Memory B cell (primary cell): ENCODE data around the gene IQCC.

Experiments
- ATAC-seq: fragments of 150-1000 bp; cut with Tn5 transposase; 2 replicates; pipeline ENCODE4 v1.10.0; 2021; ENCODE audit warnings: low read depth, mild to moderate bottlenecking, moderate library complexity
- DNase-seq, 2 donors: peaks; one replicate each; pipeline ENCODE4 v3.0.0; 2022; ENCODE audit warnings: low spot score in 2 of 2
- H3K27ac Mint-ChIP-seq: one replicate; pipeline ENCODE4 v1.8.0; 2022; ENCODE audit warnings: mild to moderate bottlenecking, moderate library complexity, mixed read lengths
- H3K27me3 Mint-ChIP-seq: one replicate; pipeline ENCODE4 v1.8.0; 2022; ENCODE audit warnings: mixed read lengths
- H3K36me3 Mint-ChIP-seq: one replicate; pipeline ENCODE4 v1.8.0; 2022; ENCODE audit warnings: mild to moderate bottlenecking, mixed read lengths
- H3K4me1 Mint-ChIP-seq: one replicate; pipeline ENCODE4 v1.8.0; 2022; ENCODE audit warnings: mixed read lengths
- H3K4me3 Mint-ChIP-seq: one replicate; pipeline ENCODE4 v1.8.0; 2022; ENCODE audit warnings: mild to moderate bottlenecking, moderate library complexity, mixed read lengths
- H3K9me3 Mint-ChIP-seq: one replicate; pipeline ENCODE4 v1.8.0; 2022; ENCODE audit warnings: mixed read lengths

IQCC gene

GRCh38 chr1:32249831-32250525 lies 44.5 kb downstream of the IQCC start:
- peak overlapping the region; percentile 75 for H3K4me3 Mint-ChIP-seq
- H3K4me1 Mint-ChIP-seq, result peaks cover 61% of the 10 kb centered on the region
- peak overlapping the region; percentile 97 for H3K27ac Mint-ChIP-seq
- DNase-seq, result peak; percentile 74 to 82
- peak; percentile 87 for ATAC-seq
- H3K36me3 Mint-ChIP-seq, result no peaks in the 10 kb centered on the region
- no peaks in the 10 kb centered on the region for H3K27me3 Mint-ChIP-seq
- H3K9me3 Mint-ChIP-seq, result no peaks in the 10 kb centered on the region

GRCh38 chr1:32250893-32251716 lies 45.6 kb downstream of the IQCC start, which contains the start of gene LCK:
TSS of gene LCK (plus strand) at chr1:32251265. CDS start at chr1:32274330, 23,065 bp downstream.
- Mint-ChIP-seq H3K27me3 (no peaks in the 10 kb centered on the region), H3K4me3 (peak within 1 kb of the TSS; percentile 75), H3K36me3 (no peaks in the 10 kb centered on the region), H3K9me3 (no peaks in the 10 kb centered on the region), H3K4me1 (peaks cover 65% of the 10 kb centered on the region), H3K27ac (peak within 1 kb of the TSS; percentile 97)
- ATAC-seq (peak; percentile 10), DNase-seq (peak; percentile 31 to 54)

DNA sequence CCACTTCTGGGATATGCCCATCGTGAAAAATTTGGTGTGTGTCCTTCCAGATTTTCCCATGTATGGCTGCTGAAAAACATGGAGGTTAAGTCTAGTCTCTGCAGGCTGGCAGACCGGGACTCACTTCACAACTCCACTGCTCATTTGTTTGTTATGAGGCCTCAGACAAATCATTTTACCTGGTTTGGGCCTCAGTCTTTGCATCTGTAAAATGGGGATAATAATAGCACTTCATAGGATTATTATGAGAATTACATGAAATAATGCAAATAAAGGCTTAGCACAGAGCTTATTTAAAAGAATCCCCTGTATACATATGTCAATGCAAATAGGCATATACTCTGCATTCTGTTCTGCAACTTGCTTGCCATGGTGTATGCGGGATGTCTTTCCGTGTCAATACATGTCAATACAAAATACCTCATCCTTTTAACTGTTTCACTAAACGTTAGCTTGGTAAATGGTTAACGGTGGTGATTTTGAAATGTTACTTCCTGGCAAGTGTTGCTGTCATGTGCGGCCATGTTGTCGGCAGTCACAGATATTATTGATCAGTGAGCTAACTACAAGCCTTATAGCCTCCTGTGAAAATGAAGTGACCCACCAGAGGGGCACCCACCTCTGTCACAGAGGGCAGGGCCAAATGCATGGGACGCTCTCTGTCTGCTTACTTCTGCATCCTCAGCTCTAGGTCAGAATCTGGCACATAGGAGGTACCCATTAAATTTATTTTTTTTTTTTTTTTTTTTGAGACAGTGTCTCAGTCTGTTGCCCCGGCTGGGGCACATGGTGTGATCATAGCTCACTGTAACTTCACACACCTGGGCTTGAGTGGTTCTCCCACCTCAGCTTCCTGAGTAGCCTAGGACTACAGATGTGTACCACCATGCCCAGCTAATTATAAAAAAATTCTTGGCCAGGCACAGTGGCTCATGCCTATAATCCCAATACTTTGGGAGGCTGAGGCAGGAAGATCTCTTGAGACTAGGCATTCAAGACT lies 49.9 kb downstream of the IQCC start:
- peak overlapping the region; percentile 81 for H3K27ac Mint-ChIP-seq
- H3K4me3 Mint-ChIP-seq, result peak overlapping the region; percentile 32
- ATAC-seq (peak; percentile 54), DNase-seq (no peak)
- H3K36me3 Mint-ChIP-seq, result no peaks in the 10 kb centered on the region
- no peaks in the 10 kb centered on the region for H3K27me3 Mint-ChIP-seq
- H3K4me1 Mint-ChIP-seq, result peaks cover 34% of the 10 kb centered on the region
- H3K9me3 Mint-ChIP-seq, result no peaks in the 10 kb centered on the region

DNA sequence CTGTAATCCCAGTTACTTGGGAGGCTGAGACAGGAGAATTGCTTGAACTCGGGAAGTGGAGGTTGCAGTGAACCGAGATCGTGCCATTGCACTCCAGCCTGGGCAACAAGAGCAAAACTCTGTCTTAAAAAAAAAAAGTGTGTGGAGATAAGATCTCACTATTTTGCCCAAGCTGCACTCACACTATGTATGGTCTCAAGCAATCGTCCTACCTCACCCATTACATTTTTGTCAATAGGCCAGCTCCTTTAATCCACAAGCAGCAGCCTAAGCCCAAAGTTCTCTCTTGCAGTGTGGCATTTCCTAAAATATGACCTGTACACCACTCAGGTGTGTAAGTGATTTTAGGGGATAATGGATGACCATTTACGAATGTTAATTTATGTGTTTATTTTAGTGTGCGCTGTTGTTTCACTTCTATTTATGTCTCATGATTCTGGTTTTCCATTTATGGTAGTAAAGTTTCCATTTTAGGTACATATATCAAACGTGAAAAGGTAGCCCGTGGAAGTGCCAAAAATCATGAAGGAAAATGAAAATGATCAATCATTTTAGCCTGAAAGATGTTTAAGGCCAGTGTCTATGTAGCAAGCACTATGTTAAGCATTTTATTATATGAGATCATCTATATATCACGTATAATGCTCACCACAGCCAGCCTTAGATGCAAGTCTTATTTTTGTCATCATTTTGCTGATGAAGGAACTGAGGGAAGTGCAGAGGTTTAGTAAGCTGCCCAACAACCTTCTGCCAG lies 51.2 kb downstream of the IQCC start:
- peak overlapping the region; percentile 83 for H3K27ac Mint-ChIP-seq
- peaks cover 25% of the 10 kb centered on the region for H3K4me1 Mint-ChIP-seq
- H3K27me3 Mint-ChIP-seq, result no peaks in the 10 kb centered on the region
- no peak for ATAC-seq
- H3K9me3 Mint-ChIP-seq, result no peaks in the 10 kb centered on the region
- no peak for DNase-seq
- no peaks in the 10 kb centered on the region for H3K36me3 Mint-ChIP-seq
- H3K4me3 Mint-ChIP-seq, result peak overlapping the region; percentile 60

- ATAC-seq, result no peak
- H3K4me1 Mint-ChIP-seq, result peaks cover 20% of the 10 kb centered on the region
These were observed 51.7 kb downstream of the IQCC start for GRCh38 chr1:32257227-32257508.

More at GRCh38 chr1:32257227-32257508, 51.7 kb downstream of the IQCC start:
- Mint-ChIP-seq H3K27me3 (no peaks in the 10 kb centered on the region), H3K4me3 (no peak overlapping the region), H3K27ac (no peak overlapping the region), H3K9me3 (no peaks in the 10 kb centered on the region), H3K36me3 (no peaks in the 10 kb centered on the region)
- DNase-seq, result no peak
